ENCODE data around the gene ECT2. TPM values are rescaled to one million over a fixed set of nuclear protein-coding genes. Genes with fewer than 3 reads are reported as not detected.

ECT2 gene, protein sequence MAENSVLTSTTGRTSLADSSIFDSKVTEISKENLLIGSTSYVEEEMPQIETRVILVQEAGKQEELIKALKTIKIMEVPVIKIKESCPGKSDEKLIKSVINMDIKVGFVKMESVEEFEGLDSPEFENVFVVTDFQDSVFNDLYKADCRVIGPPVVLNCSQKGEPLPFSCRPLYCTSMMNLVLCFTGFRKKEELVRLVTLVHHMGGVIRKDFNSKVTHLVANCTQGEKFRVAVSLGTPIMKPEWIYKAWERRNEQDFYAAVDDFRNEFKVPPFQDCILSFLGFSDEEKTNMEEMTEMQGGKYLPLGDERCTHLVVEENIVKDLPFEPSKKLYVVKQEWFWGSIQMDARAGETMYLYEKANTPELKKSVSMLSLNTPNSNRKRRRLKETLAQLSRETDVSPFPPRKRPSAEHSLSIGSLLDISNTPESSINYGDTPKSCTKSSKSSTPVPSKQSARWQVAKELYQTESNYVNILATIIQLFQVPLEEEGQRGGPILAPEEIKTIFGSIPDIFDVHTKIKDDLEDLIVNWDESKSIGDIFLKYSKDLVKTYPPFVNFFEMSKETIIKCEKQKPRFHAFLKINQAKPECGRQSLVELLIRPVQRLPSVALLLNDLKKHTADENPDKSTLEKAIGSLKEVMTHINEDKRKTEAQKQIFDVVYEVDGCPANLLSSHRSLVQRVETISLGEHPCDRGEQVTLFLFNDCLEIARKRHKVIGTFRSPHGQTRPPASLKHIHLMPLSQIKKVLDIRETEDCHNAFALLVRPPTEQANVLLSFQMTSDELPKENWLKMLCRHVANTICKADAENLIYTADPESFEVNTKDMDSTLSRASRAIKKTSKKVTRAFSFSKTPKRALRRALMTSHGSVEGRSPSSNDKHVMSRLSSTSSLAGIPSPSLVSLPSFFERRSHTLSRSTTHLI
- total RNA-seq, result 21.8 and 23.2 TPM in 2 replicates

DNA sequence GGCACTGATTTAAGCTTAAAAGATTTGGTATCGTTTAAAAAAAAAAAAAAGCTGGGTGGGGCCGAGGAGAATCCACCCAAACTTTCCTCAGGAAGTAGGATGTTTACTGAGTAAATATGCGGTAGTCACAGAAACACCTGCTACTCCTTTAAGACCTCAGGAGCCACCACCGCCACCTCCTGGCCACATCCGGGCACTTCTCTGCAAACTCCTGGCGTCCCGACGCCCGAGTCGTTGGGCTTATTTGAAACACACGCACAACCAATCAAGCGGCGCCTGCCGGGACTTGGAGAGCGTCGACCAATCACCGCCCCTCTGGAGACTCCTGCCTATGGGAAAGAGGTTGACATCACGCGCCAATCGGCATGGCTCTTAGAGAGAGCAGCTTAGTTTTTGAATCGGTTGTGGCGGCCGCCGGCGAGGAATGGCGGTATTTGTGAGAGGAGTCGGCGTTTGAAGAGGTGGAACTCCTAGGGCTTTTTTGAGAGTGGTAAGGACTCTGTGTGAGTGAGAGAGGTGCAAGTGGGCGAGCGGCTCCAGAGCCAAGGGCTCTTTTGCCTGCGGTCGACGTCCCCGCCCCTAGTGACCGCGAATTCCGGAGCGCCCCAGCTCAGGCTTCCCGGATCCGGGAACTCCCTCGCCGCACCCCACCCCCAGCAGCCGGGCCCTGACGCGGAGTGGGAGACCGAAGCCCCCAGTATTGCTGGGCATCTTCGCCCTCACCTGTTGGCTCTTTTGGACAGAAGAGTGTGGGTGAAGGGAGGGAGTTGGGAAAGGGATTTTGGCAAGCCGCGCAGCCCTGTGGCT lies at the start of gene ECT2:
TSS of gene ECT2 (plus strand) at position 359 of the 807 bp plus-strand sequence. CDS start 3,805 bp downstream, outside the sequence.
- Histone ChIP-seq H3K79me2 (ENCODE audit: insufficient read depth, low read length) (peaks cover 49% of the 10 kb centered on the region), H3K4me2 (ENCODE audit: insufficient read depth, low read length) (peak within 1 kb of the TSS; percentile 94), H3K4me1 (ENCODE audit: insufficient read depth, low read length) (peaks cover 41% of the 10 kb centered on the region), H3K27ac (ENCODE audit: low read depth, low read length) (peak within 1 kb of the TSS; percentile 99), H2AFZ (ENCODE audit: low read length) (peak within 1 kb of the TSS; percentile 95), H3K27me3 (ENCODE audit: insufficient read depth, low read length) (no peaks in the 10 kb centered on the region), H3K9me3 (ENCODE audit: low read depth, low read length) (no peaks in the 10 kb centered on the region), H3K4me3 (ENCODE audit: insufficient read depth, low read length) (peak within 1 kb of the TSS; percentile 94), H4K20me1 (ENCODE audit: insufficient read depth, low read length) (no peaks in the 10 kb centered on the region), H3K36me3 (ENCODE audit: insufficient read depth, low read length) (peaks cover 7% of the 10 kb centered on the region)
- DNase-seq (ENCODE audit: insufficient read length, low spot score, missing footprints), result peak; percentile 97
- TF ChIP-seq, protein P1, sequence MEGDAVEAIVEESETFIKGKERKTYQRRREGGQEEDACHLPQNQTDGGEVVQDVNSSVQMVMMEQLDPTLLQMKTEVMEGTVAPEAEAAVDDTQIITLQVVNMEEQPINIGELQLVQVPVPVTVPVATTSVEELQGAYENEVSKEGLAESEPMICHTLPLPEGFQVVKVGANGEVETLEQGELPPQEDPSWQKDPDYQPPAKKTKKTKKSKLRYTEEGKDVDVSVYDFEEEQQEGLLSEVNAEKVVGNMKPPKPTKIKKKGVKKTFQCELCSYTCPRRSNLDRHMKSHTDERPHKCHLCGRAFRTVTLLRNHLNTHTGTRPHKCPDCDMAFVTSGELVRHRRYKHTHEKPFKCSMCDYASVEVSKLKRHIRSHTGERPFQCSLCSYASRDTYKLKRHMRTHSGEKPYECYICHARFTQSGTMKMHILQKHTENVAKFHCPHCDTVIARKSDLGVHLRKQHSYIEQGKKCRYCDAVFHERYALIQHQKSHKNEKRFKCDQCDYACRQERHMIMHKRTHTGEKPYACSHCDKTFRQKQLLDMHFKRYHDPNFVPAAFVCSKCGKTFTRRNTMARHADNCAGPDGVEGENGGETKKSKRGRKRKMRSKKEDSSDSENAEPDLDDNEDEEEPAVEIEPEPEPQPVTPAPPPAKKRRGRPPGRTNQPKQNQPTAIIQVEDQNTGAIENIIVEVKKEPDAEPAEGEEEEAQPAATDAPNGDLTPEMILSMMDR (IDR thresholded peaks at IDR 0.05; ENCODE audit: extremely low read depth, low read depth, low read length), result peak; percentile 85

DNA sequence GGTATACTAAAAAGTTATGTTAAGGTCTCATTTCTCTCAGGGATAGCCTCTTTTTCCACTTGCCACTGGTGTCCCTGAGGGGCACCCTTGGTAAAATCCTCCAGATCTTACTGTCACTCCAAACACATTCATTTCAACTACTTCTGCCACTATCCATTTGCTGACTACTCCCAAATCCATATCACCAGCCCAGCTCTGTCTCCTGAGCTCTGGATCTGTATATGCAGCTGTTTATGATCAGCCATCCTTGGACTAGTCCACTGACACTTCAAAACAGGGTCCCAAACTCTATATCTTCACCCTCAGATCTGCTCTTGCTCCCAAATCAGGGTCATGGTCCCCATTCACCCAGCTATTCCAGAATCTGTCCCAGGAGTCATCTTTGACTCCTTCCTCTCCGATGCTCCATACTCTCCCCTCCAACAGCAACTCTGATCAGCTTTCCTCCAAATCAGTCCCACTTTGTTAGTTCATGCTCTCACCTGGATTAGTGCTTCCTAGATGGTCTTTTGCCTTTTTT lies 49.5 kb upstream of the ECT2 start:
- Histone ChIP-seq H3K4me1 (ENCODE audit: insufficient read depth, low read length) (no peaks in the 10 kb centered on the region), H4K20me1 (ENCODE audit: insufficient read depth, low read length) (no peaks in the 10 kb centered on the region), H3K4me2 (ENCODE audit: insufficient read depth, low read length) (no peak overlapping the region), H3K27me3 (ENCODE audit: insufficient read depth, low read length) (no peaks in the 10 kb centered on the region), H3K4me3 (ENCODE audit: insufficient read depth, low read length) (no peak overlapping the region), H2AFZ (ENCODE audit: low read length) (no peak overlapping the region), H3K9me3 (ENCODE audit: low read depth, low read length) (no peaks in the 10 kb centered on the region), H3K27ac (ENCODE audit: low read depth, low read length) (no peak overlapping the region), H3K36me3 (ENCODE audit: insufficient read depth, low read length) (no peaks in the 10 kb centered on the region), H3K79me2 (ENCODE audit: insufficient read depth, low read length) (peaks cover 95% of the 10 kb centered on the region)
- TF ChIP-seq, protein P1 (IDR thresholded peaks at IDR 0.05; ENCODE audit: extremely low read depth, low read depth, low read length), result no peak
- no peak for DNase-seq (ENCODE audit: insufficient read length, low spot score, missing footprints)

DNA sequence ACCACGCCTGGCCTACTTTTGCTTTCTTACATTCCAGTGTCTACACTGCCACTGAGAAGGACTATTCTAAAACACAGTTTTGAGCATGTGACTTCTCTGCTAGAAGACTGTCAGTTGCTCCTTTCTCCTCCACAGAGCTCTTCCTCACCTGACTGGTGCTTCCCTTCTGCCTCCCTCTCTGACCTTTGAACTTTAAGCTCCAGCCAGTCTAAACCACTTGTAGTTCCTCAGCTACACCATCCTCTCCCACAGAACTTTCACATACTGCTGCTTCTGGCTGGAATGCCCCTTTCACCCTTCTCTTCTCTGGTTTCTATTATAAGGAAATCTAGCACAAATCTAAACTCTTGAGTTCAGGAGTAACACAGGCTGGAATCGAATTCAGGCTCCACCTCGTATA lies 48.8 kb upstream of the ECT2 start:
- H3K27ac ChIP-seq (ENCODE audit: low read depth, low read length), result no peak overlapping the region
- H3K4me2 ChIP-seq (ENCODE audit: insufficient read depth, low read length), result no peak overlapping the region
- DNase-seq (ENCODE audit: insufficient read length, low spot score, missing footprints), result no peak
- no peak overlapping the region for H2AFZ ChIP-seq (ENCODE audit: low read length)
- H4K20me1 ChIP-seq (ENCODE audit: insufficient read depth, low read length), result no peaks in the 10 kb centered on the region
- H3K79me2 ChIP-seq (ENCODE audit: insufficient read depth, low read length), result peaks cover 95% of the 10 kb centered on the region
- H3K9me3 ChIP-seq (ENCODE audit: low read depth, low read length), result no peaks in the 10 kb centered on the region
- no peaks in the 10 kb centered on the region for H3K36me3 ChIP-seq (ENCODE audit: insufficient read depth, low read length)
- no peaks in the 10 kb centered on the region for H3K4me1 ChIP-seq (ENCODE audit: insufficient read depth, low read length)
- H3K4me3 ChIP-seq (ENCODE audit: insufficient read depth, low read length), result no peak overlapping the region
- TF ChIP-seq, protein P1 (IDR thresholded peaks at IDR 0.05; ENCODE audit: extremely low read depth, low read depth, low read length), result no peak
- no peaks in the 10 kb centered on the region for H3K27me3 ChIP-seq (ENCODE audit: insufficient read depth, low read length)

All from osteoblast (primary cell).